Astrocyte of the cerebellum (primary cell): ENCODE data around the gene SYNM.

Experiments used
- DNase-seq: peaks from one replicate; pipeline ENCODE4 v3.0.0-alpha.2; 2011; ENCODE audit warnings: low read depth
- H3K4me3 ChIP-seq: 2 replicates; pipeline ENCODE4 v1.5.1; 2011; ENCODE audit warnings: mild to moderate bottlenecking, low read depth, low read length, moderate library complexity
- CTCF ChIP-seq: IDR thresholded peaks from 2 replicates; pipeline ENCODE4 v1.5.1; 2012; ENCODE audit warnings: low read length, low read depth, moderate library complexity, mild to moderate bottlenecking; ENCODE audit errors: missing control alignments
- in situ Hi-C: cut with HindIII; loops from 2 replicates; pipeline ENCODE4 v1.10.0; 2017; ENCODE audit warnings: low sequenced_read_pairs

The SYNM gene

GRCh38 chr15:99154271-99154670 lies 49.4 kb downstream of the SYNM start:
- in situ Hi-C loops, result no loop called here
- TF ChIP-seq CTCF, result no peak
- no peak for DNase-seq

GRCh38 chr15:99155961-99156443 lies 51.1 kb downstream of the SYNM start:
- H3K4me3 ChIP-seq, result no peak overlapping the region
- in situ Hi-C loops, result no loop called here
- TF ChIP-seq CTCF, result no peak
- DNase-seq, result no peak

More at GRCh38 chr15:99154271-99154670, 49.4 kb downstream of the SYNM start:
- H3K4me3 ChIP-seq, result no peak overlapping the region

- H3K4me3 ChIP-seq, result no peak overlapping the region
- in situ Hi-C loops, result no loop called here
- TF ChIP-seq CTCF, result no peak
- no peak for DNase-seq
These were observed 52.6 kb downstream of the SYNM start for GRCh38 chr15:99157456-99157855.

- in situ Hi-C loops, result no loop called here
- DNase-seq, result no peak
- TF ChIP-seq CTCF, result no peak
- no peak overlapping the region for H3K4me3 ChIP-seq
These were observed 53.9 kb downstream of the SYNM start for GRCh38 chr15:99158626-99159412.

- no peak overlapping the region for H3K4me3 ChIP-seq
- DNase-seq, result no peak
- in situ Hi-C loops, result no loop called here
- no peak for TF ChIP-seq CTCF
These were observed 58.6 kb downstream of the SYNM start for GRCh38 chr15:99163271-99164062.

GRCh38 chr15:99164119-99164518 lies 59.2 kb downstream of the SYNM start:
- in situ Hi-C loops, result no loop called here
- no peak for DNase-seq
- H3K4me3 ChIP-seq, result no peak overlapping the region
- no peak for TF ChIP-seq CTCF
